NCI-H1092 (cell line): ENCODE measurements around the gene CHTF18.
"Not testable (repeated sequence)": the region's sequence is repeated elsewhere in the genome, so short reads cannot be mapped to it uniquely, and the experiment has no call there.

Source experiments
- DNase-seq: peaks from one replicate; lab custom pipeline; 2025; lab: John Stamatoyannopoulos, UW

The CHTF18 gene

GRCh38 chr16:788399-789126 is at the start of gene CHTF18:
Gene CHTF18 (plus strand): TSS chr16:788620. CDS start chr16:788685, 65 bp downstream.
- DNase-seq = peak; percentile 86

DNA sequence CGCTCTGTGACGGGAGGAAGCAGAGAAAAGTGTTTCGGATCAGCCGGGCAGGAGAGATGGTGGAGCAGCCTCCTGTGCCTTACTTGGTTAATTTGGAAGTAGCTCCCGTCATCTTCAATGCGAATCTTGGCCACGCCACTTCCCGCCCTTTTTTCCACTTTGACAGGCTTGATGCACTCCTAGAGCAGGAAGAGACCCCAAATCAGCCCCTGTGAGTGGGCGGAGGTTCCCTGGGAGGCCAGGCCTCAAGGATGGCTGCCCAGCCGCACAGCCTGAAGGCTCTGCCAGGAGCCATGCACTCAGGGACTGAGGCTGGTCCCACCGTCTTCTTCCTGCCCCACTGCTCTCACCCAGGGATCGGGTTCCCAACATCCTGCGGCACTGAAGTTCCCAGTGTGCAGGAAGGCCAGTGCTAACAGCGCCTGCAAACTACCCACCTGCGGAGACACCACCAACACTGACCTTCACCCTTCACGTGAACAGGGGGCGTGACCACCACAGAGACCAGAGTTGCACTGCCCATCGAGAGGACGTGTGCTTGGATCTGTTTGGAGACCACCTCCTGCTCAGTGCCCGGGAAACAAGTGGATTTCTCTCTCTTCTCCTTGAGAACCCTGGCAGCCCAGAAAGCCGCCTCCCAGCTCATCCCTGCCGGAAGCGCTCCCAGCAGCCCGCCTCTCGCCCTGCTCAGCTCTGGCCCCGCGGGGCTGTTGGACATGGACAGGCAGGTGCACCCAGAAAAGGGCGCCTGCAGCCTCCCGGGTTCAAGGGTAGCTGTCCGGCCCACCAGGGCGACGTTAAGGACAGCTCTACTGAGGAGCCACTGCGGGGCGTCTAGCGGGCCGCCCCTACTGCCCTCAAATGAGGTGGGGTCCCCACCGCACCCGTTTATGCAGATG is 48.6 kb upstream of the CHTF18 start:
- no peak for DNase-seq

DNA sequence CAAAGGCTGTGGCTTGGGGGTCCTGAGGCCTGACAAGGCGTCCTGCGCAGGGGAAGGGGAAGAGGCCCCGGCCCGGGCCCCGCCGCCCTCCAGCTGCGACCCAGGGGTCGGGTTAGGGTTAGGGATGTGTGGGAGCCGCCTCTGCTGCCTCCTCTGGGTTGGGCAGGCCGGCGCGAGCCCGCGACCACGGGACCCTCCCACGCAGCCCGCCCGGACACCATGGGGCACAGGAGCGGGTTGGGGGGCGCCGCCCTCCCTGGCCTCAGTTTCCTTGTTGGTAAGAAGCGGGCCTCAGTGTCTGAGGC is 48.0 kb upstream of the CHTF18 start:
- no peak for DNase-seq

GRCh38 chr16:740764-741505 is 47.5 kb upstream of the CHTF18 start, which contains the start of gene CIAO3:
Gene CIAO3 (minus strand): TSS chr16:740997. CDS start chr16:740985, 12 bp downstream.
- DNase-seq = peak; percentile 84

DNA sequence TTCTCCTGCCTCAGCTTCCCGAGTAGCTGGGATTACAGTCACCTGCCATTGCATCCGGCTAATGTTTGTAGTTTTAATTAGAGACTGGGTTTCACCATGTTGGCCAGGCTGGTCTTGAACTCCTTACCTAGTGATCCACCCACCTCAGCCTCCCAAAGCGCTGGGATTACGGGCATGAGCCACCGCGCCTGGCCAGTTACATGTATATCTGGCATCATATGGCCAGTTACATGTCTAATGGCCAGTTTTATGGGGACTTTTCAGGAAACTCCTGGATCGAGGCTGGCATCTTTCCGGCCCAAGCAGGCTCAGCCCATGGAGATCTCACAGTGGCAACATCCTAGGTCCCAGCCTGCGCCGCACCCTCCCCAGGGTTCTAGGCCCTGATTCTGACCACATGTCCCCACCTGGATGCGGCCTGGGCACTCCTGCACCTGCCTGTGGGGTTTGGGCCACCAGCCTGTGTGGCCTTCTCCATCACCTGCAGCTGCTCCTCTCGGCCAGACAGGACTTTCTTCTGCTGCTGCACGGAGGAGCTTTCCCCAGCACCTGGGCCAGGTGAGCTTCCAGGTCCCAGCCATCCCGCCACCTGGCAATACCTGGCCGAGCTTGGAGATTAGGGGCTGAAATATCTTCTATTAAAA is 46.3 kb upstream of the CHTF18 start:
- no peak for DNase-seq

GRCh38 chr16:742894-743293 is 45.5 kb upstream of the CHTF18 start:
- not testable (repeated sequence) for DNase-seq

DNA sequence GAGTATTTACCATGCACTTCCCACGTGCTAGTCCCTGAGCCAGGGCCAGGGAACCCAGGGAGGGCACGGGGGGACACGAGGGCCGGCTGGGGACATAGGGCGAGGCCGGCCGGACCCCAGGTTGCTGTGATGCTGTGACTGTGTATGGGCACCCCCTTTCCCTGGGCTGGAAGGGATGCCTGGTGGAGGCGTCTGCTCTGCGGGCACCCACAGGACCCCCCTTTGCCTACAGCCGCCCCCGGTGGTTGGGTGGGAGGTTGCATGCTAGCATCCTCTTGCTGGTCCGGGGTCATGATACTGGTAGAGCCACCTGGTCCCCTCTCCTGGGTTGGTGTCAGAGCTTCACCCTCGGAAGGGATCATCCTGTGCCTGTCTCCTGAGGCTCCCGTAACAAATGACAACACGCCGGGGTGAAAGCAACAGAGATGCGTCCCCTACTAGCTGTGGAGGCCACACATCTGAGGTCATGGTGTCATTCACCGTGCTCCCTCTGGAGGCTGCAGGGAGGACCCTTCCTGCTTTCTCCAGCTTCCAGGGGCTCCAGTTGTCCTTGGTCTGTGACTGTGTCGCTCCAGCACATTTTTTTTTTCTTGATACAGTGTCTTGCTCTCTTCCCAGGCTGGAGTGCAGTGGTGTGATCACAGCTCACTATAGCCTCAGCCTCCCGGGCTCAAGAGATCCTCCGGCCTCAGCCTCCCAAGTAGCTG is 44.5 kb upstream of the CHTF18 start:
- DNase-seq = no peak

DNA sequence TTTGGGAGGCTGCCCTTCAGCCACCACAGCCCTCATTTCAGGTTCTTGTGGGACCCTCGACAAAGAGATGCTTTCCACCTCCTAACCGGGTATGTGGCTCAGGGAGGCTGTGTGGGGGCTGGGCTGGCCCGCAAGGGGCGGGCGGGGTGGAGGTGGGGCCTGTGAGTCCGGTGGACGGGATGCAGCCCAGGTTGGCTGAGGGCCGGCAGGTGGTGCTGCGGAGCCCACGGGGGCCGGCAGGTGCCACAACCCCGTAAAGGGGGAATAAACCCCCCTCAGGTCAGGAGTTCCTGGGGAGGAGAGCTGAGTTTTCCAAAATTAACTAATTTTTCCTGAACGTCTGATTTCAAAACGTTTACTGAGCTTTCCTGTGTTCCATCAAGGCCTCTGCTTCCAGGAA is 42.7 kb upstream of the CHTF18 start:
- DNase-seq = no peak

- no peak for DNase-seq
Measured at GRCh38 chr16:746637-747036, 41.8 kb upstream of the CHTF18 start.

GRCh38 chr16:747978-748746 is 40.3 kb upstream of the CHTF18 start:
- DNase-seq = no peak

GRCh38 chr16:749010-749409 is 39.4 kb upstream of the CHTF18 start:
- no peak for DNase-seq

DNA sequence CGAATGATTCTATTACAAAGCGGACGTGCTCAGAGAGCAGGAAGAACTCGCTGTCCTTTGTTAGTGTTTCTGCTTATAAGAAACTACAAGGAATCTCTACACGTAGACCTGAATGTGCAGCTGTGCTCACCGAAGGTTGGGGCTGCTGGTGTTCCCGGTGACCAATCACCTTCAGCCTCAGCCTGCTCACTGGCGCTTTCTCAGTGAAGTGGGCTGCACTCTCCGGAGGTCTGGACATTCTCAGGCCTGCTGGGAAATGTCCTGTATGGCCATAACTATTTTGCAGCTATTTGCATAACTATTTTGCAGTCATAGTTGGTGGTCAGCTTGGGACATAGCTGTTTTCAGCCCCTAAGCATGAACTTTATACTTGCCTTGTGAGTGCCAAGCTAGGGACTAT is 37.9 kb upstream of the CHTF18 start:
- DNase-seq = no peak

GRCh38 chr16:751152-752006 is 37.0 kb upstream of the CHTF18 start:
- no peak for DNase-seq

DNA sequence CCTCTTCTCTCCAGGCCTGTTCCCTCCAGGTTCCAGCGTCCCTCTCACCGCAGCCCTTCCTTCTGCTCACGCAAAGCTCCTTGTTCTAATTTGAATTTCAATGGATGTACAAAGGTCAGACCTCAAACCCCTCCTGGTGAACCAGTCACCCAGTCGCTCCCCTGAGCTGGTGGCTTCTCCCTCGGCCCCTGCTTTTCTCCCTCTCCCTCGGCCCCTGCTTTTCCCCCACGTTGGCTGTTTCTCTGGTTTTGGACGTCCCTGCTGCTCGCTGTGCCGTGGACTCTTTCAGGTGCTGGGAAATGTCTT is 36.5 kb upstream of the CHTF18 start:
- no peak for DNase-seq

DNA sequence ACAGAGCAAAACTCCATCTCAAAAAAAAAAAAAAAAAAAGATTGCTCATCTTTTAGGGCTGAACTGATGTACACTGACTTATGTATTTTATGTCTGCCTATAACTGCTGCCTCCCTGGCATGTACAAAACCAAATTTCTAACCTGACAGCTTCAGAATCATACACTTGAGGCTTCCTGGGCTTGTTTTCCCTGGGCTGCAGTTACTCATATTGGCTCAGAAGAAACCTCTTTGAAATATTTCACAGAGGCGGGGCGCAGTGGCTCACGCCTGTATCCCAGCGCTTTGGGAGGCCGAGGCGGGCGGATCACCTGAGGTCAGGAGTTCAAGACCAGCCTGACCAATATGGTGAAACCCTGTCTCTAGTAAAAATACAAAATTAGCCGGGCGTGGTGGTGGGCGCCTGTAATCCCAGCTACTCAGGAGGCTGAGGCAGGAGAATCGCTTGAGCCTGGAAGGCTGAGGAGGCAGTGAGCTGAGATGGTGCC is 34.3 kb upstream of the CHTF18 start:
- DNase-seq = not testable (repeated sequence)

DNA sequence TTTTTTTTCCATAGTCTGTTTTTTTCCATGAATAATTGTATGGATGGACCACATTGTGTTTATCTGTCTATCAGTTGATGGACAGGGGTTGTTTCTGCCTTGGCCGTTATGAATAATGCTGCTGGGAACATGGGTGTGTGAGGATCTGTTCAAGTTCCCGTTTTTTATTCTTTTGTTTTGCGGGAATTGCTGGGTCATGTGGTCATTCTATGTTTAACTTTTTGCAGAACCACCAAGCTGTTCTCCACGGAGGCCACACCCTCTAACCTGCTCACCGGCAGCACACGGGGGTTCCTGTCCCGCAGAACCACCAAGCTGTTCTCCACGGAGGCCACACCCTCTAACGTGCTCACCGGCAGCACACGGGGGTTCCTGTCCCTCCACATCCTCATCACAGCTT is 33.8 kb upstream of the CHTF18 start:
- DNase-seq = no peak

GRCh38 chr16:756428-756827 is 32.0 kb upstream of the CHTF18 start:
- no peak for DNase-seq

- DNase-seq = no peak
Measured at GRCh38 chr16:759110-759910, 29.1 kb upstream of the CHTF18 start.

DNA sequence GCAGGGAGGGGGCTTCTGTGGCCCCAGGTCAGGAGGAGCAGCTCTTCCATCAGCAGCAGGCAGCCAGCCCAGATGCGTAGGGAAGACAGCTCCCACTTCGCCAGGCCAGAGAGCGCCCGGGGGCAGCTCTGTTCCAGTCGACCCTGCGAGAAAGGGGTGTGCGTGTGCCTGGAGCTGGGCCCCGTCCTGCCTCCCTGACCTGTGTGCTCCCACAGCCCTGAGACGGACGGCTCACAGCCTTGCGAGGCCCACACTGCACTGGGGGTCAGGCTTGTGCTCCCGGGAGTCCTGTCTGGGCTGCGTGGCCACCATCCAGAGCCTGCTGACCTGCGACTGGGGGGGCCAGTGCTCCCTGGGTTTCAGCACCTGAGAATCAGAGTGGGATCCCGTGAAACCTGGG is 28.4 kb upstream of the CHTF18 start:
- DNase-seq = no peak
